ENCODE data around the gene VKORC1L1. TPM values are rescaled to one million over a fixed set of nuclear protein-coding genes. Genes with fewer than 3 reads are reported as not detected.
"Not testable (repeated sequence)": the region's sequence is repeated elsewhere in the genome, so short reads cannot be mapped to it uniquely, and the experiment has no call there.

The VKORC1L1 gene
- total RNA-seq, 2 experiments from 2014 or later = 8.9 to 10.1 TPM

- H3K27ac Mint-ChIP-seq = no peak overlapping the region
- intact Hi-C loops (cut with micrococcal nuclease) = no loop called here
- H3K27me3 Mint-ChIP-seq (ENCODE audit: low read depth) = no peaks in the 10 kb centered on the region
- CTCF ChIA-PET = no interaction called here
- no peaks in the 10 kb centered on the region for H3K4me1 Mint-ChIP-seq (ENCODE audit: low read depth)
- no peak for DNase-seq
- H3K9me3 Mint-ChIP-seq = no peaks in the 10 kb centered on the region
- H3K4me3 Mint-ChIP-seq = no peak overlapping the region
- H3K36me3 Mint-ChIP-seq (ENCODE audit: low read depth) = peaks cover 21% of the 10 kb centered on the region
These were observed 82.8 kb downstream of the VKORC1L1 start for GRCh38 chr7:65955718-65956117.

- peaks cover 27% of the 10 kb centered on the region for H3K36me3 Mint-ChIP-seq (ENCODE audit: low read depth)
- CTCF ChIA-PET = interaction anchor here (0.6 kb wide), 1 partner anchor 118 kb away, joined by 3 read pairs; no protein-coding TSS in a partner anchor
- no peak overlapping the region for H3K27ac Mint-ChIP-seq
- no peaks in the 10 kb centered on the region for H3K9me3 Mint-ChIP-seq
- no peaks in the 10 kb centered on the region for H3K27me3 Mint-ChIP-seq (ENCODE audit: low read depth)
- no peak overlapping the region for H3K4me3 Mint-ChIP-seq
- DNase-seq = no peak
- no peaks in the 10 kb centered on the region for H3K4me1 Mint-ChIP-seq (ENCODE audit: low read depth)
- intact Hi-C loops (cut with micrococcal nuclease) = no loop called here
These were observed 87.6 kb downstream of the VKORC1L1 start for GRCh38 chr7:65960351-65961074.

GRCh38 chr7:65962033-65962432 lies 89.2 kb downstream of the VKORC1L1 start:
- H3K27ac Mint-ChIP-seq = no peak overlapping the region
- H3K9me3 Mint-ChIP-seq = no peaks in the 10 kb centered on the region
- no peaks in the 10 kb centered on the region for H3K27me3 Mint-ChIP-seq (ENCODE audit: low read depth)
- CTCF ChIA-PET = no interaction called here
- H3K4me3 Mint-ChIP-seq = no peak overlapping the region
- no peak for DNase-seq
- H3K4me1 Mint-ChIP-seq (ENCODE audit: low read depth) = no peaks in the 10 kb centered on the region
- peaks cover 34% of the 10 kb centered on the region for H3K36me3 Mint-ChIP-seq (ENCODE audit: low read depth)
- intact Hi-C loops (cut with micrococcal nuclease) = no loop called here

GRCh38 chr7:65964671-65965070 lies 91.8 kb downstream of the VKORC1L1 start:
- H3K27me3 Mint-ChIP-seq (ENCODE audit: low read depth); intact Hi-C loops (cut with micrococcal nuclease); H3K4me3 Mint-ChIP-seq; DNase-seq; H3K4me1 Mint-ChIP-seq (ENCODE audit: low read depth); H3K9me3 Mint-ChIP-seq; H3K27ac Mint-ChIP-seq; CTCF ChIA-PET: not testable (repeated sequence)
- peaks cover 41% of the 10 kb centered on the region for H3K36me3 Mint-ChIP-seq (ENCODE audit: low read depth)

GRCh38 chr7:65966146-65966545 lies 93.3 kb downstream of the VKORC1L1 start:
- H3K4me3 Mint-ChIP-seq = no peak overlapping the region
- H3K27me3 Mint-ChIP-seq (ENCODE audit: low read depth) = no peaks in the 10 kb centered on the region
- H3K9me3 Mint-ChIP-seq = no peaks in the 10 kb centered on the region
- no peaks in the 10 kb centered on the region for H3K4me1 Mint-ChIP-seq (ENCODE audit: low read depth)
- H3K27ac Mint-ChIP-seq = no peak overlapping the region
- no peak for DNase-seq
- H3K36me3 Mint-ChIP-seq (ENCODE audit: low read depth) = peaks cover 42% of the 10 kb centered on the region
- intact Hi-C loops (cut with micrococcal nuclease) = no loop called here
- CTCF ChIA-PET = no interaction called here

- Mint-ChIP-seq H3K36me3 (ENCODE audit: low read depth) (peaks cover 44% of the 10 kb centered on the region), H3K4me3 (no peak overlapping the region), H3K4me1 (ENCODE audit: low read depth) (no peaks in the 10 kb centered on the region), H3K9me3 (no peaks in the 10 kb centered on the region), H3K27ac (peak overlapping the region; percentile 46), H3K27me3 (ENCODE audit: low read depth) (no peaks in the 10 kb centered on the region)
- CTCF ChIA-PET = no interaction called here
- no peak for DNase-seq
- intact Hi-C loops (cut with micrococcal nuclease) = no loop called here
These were observed 94.7 kb downstream of the VKORC1L1 start for GRCh38 chr7:65967361-65968155.

GRCh38 chr7:65968256-65969185 lies 95.6 kb downstream of the VKORC1L1 start:
- Mint-ChIP-seq H3K36me3 (ENCODE audit: low read depth) (peaks cover 41% of the 10 kb centered on the region), H3K9me3 (no peaks in the 10 kb centered on the region), H3K4me1 (ENCODE audit: low read depth) (no peaks in the 10 kb centered on the region), H3K4me3 (no peak overlapping the region), H3K27me3 (ENCODE audit: low read depth) (no peaks in the 10 kb centered on the region), H3K27ac (peak overlapping the region; percentile 8)
- intact Hi-C loops (cut with micrococcal nuclease) = no loop called here
- CTCF ChIA-PET = no interaction called here
- no peak for DNase-seq

- Mint-ChIP-seq H3K27me3 (ENCODE audit: low read depth) (no peaks in the 10 kb centered on the region), H3K27ac (no peak overlapping the region), H3K4me3 (no peak overlapping the region), H3K4me1 (ENCODE audit: low read depth) (no peaks in the 10 kb centered on the region), H3K36me3 (ENCODE audit: low read depth) (peaks cover 39% of the 10 kb centered on the region), H3K9me3 (no peaks in the 10 kb centered on the region)
- CTCF ChIA-PET = interaction anchor here (0.6 to 0.7 kb wide), 2 partner anchors 575 to 612 kb away, joined by 3 read pairs; no protein-coding TSS in a partner anchor
- intact Hi-C loops (cut with micrococcal nuclease) = no loop called here
- DNase-seq = no peak
These were observed 98.1 kb downstream of the VKORC1L1 start for GRCh38 chr7:65971021-65971420.

GRCh38 chr7:65972976-65973375 lies 100.1 kb downstream of the VKORC1L1 start:
- H3K9me3 Mint-ChIP-seq = no peaks in the 10 kb centered on the region
- DNase-seq = no peak
- H3K4me3 Mint-ChIP-seq = no peak overlapping the region
- no peaks in the 10 kb centered on the region for H3K27me3 Mint-ChIP-seq (ENCODE audit: low read depth)
- intact Hi-C loops (cut with micrococcal nuclease) = no loop called here
- no peaks in the 10 kb centered on the region for H3K4me1 Mint-ChIP-seq (ENCODE audit: low read depth)
- CTCF ChIA-PET = no interaction called here
- peaks cover 29% of the 10 kb centered on the region for H3K36me3 Mint-ChIP-seq (ENCODE audit: low read depth)
- no peak overlapping the region for H3K27ac Mint-ChIP-seq

GRCh38 chr7:65974191-65974801 lies 101.4 kb downstream of the VKORC1L1 start:
- peaks cover 3% of the 10 kb centered on the region for H3K4me1 Mint-ChIP-seq (ENCODE audit: low read depth)
- H3K27me3 Mint-ChIP-seq (ENCODE audit: low read depth) = no peaks in the 10 kb centered on the region
- no peak overlapping the region for H3K4me3 Mint-ChIP-seq
- DNase-seq = no peak
- H3K9me3 Mint-ChIP-seq = no peaks in the 10 kb centered on the region
- peaks cover 28% of the 10 kb centered on the region for H3K36me3 Mint-ChIP-seq (ENCODE audit: low read depth)
- CTCF ChIA-PET = no interaction called here
- intact Hi-C loops (cut with micrococcal nuclease) = no loop called here
- no peak overlapping the region for H3K27ac Mint-ChIP-seq

- peaks cover 28% of the 10 kb centered on the region for H3K36me3 Mint-ChIP-seq (ENCODE audit: low read depth)
- H3K27ac Mint-ChIP-seq = no peak overlapping the region
- CTCF ChIA-PET = no interaction called here
These were observed 102.0 kb downstream of the VKORC1L1 start for GRCh38 chr7:65974876-65975275.

More at GRCh38 chr7:65974876-65975275, 102.0 kb downstream of the VKORC1L1 start:
- intact Hi-C loops (cut with micrococcal nuclease) = no loop called here
- H3K4me1 Mint-ChIP-seq (ENCODE audit: low read depth) = peaks cover 3% of the 10 kb centered on the region
- H3K27me3 Mint-ChIP-seq (ENCODE audit: low read depth) = no peaks in the 10 kb centered on the region
- DNase-seq = no peak
- H3K9me3 Mint-ChIP-seq = no peaks in the 10 kb centered on the region
- no peak overlapping the region for H3K4me3 Mint-ChIP-seq
